GM12891 (cell line): ENCODE measurements around the gene AATK.

Experiments
- POLR2A ChIP-seq: IDR thresholded peaks from 2 replicates; pipeline ENCODE4 v1.6.1; 2011; ENCODE audit warnings: low read depth, low read length, control low read depth
- POLR2AphosphoS5 ChIP-seq: IDR thresholded peaks from 2 replicates; pipeline ENCODE4 v1.6.1; 2011; ENCODE audit warnings: low read depth, low read length, control low read depth
- TAF1 ChIP-seq: IDR thresholded peaks from 2 replicates; pipeline ENCODE4 v1.6.1; 2011; ENCODE audit warnings: low read depth, low read length, control low read depth

- TF ChIP-seq POLR2A (no peak), POLR2AphosphoS5 (no peak), TAF1 (no peak)
These were observed 42.7 kb downstream of the AATK start for GRCh38 chr17:81123052-81124048.
